WTC11 (cell line): ENCODE data around the gene PLXDC2. TPM values are rescaled to one million over a fixed set of nuclear protein-coding genes. Genes with fewer than 3 reads are reported as not detected.

ENCODE experiments used
- ATAC-seq: fragments of 200-7000 bp; cut with Tn5 transposase; 2 replicates; pipeline ENCODE4 v1.10.0; 2021; ENCODE audit warnings: mild to moderate bottlenecking, moderate library complexity
- CTCF ChIA-PET: fragments of 300-600 bp; sonication (Branson Sonifier 250); formaldehyde crosslinking; loops from one replicate; lab custom pipeline; 2021; ENCODE audit warnings: antibody characterized with exemption; lab: Charles Lee
- POLR2A ChIA-PET: fragments of 350-600 bp; sonication (Branson Sonifier 250); formaldehyde crosslinking; loops from one replicate; lab custom pipeline; 2021; ENCODE audit warnings: antibody characterized with exemption; lab: Charles Lee
- DNase-seq: peaks from one replicate; pipeline ENCODE4 v3.0.0; 2021; ENCODE audit warnings: low spot score
- H3K27ac Mint-ChIP-seq: 2 replicates; pipeline ENCODE4 v1.8.0; 2021; ENCODE audit warnings: mixed read lengths
- H3K27me3 Mint-ChIP-seq: 2 replicates; pipeline ENCODE4 v1.8.0; 2021; ENCODE audit warnings: low read depth, mild to moderate bottlenecking, moderate library complexity, mixed read lengths
- H3K36me3 Mint-ChIP-seq: 2 replicates; pipeline ENCODE4 v1.8.0; 2021; ENCODE audit warnings: mixed read lengths
- H3K4me1 Mint-ChIP-seq: 2 replicates; pipeline ENCODE4 v1.8.0; 2022; ENCODE audit warnings: mixed read lengths
- H3K4me3 Mint-ChIP-seq: 2 replicates; pipeline ENCODE4 v1.8.0; 2021; ENCODE audit warnings: mild to moderate bottlenecking, moderate library complexity, mixed read lengths
- H3K9me3 Mint-ChIP-seq: 2 replicates; pipeline ENCODE4 v1.8.0; 2021; ENCODE audit warnings: mixed read lengths
- AFF4 ChIP-seq: sonication (generic); formaldehyde crosslinking; IDR thresholded peaks from 2 replicates; pipeline ENCODE4 v1.8.1; 2023; ENCODE audit warnings: mild to moderate bottlenecking, missing genetic modification reagents, borderline replicate concordance
- ESRRA ChIP-seq: sonication (generic); formaldehyde crosslinking; IDR thresholded peaks from 2 replicates; pipeline ENCODE4 v1.8.1; 2022; ENCODE audit warnings: mild to moderate bottlenecking, missing genetic modification reagents, borderline replicate concordance
- FOXP1 ChIP-seq: sonication (generic); formaldehyde crosslinking; IDR thresholded peaks from 2 replicates; pipeline ENCODE4 v1.8.0; 2022; ENCODE audit warnings: missing genetic modification reagents, mild to moderate bottlenecking, moderate library complexity, borderline replicate concordance
- GABPB1 ChIP-seq: sonication (generic); formaldehyde crosslinking; IDR thresholded peaks from 2 replicates; pipeline ENCODE4 v1.8.1; 2023; ENCODE audit warnings: mild to moderate bottlenecking, missing genetic modification reagents
- GRHL2 ChIP-seq: fragments of 250-450 bp; sonication (Bioruptor Pico); IDR thresholded peaks from 2 replicates; pipeline ENCODE4 v1.8.0; 2022; ENCODE audit warnings: mild to moderate bottlenecking, moderate library complexity; ENCODE audit not compliant: insufficient replicate concordance, severe bottlenecking
- NR2C2 ChIP-seq: sonication (generic); formaldehyde crosslinking; IDR thresholded peaks from 2 replicates; pipeline ENCODE4 v1.8.0; 2022; ENCODE audit warnings: mild to moderate bottlenecking, missing genetic modification reagents
- OVOL2 ChIP-seq: fragments of 250-450 bp; sonication (Bioruptor Pico); IDR thresholded peaks from 2 replicates; pipeline ENCODE4 v1.9.0; 2021; ENCODE audit warnings: mild to moderate bottlenecking, borderline replicate concordance
- PRRX2 ChIP-seq: fragments of 250-450 bp; sonication (Bioruptor Pico); IDR thresholded peaks from 2 replicates; pipeline ENCODE4 v1.8.0; 2021; ENCODE audit warnings: mild to moderate bottlenecking
- RELA ChIP-seq: sonication (generic); formaldehyde crosslinking; IDR thresholded peaks from 2 replicates; pipeline ENCODE4 v1.8.1; 2022; ENCODE audit warnings: missing genetic modification reagents, mild to moderate bottlenecking, borderline replicate concordance
- TEAD4 ChIP-seq: sonication (generic); formaldehyde crosslinking; IDR thresholded peaks from 2 replicates; pipeline ENCODE4 v1.8.0; 2022; ENCODE audit warnings: mild to moderate bottlenecking, missing genetic modification reagents
- ZBTB43 ChIP-seq: sonication (generic); formaldehyde crosslinking; IDR thresholded peaks from 2 replicates; pipeline ENCODE4 v1.8.1; 2023; ENCODE audit warnings: mild to moderate bottlenecking, missing genetic modification reagents
- ZNF232 ChIP-seq: sonication (generic); formaldehyde crosslinking; IDR thresholded peaks from 2 replicates; pipeline ENCODE4 v1.8.0; 2022; ENCODE audit warnings: mild to moderate bottlenecking, missing genetic modification reagents
- ZNF671 ChIP-seq: fragments of 250-450 bp; sonication (Bioruptor Pico); IDR thresholded peaks from 2 replicates; pipeline ENCODE4 v1.8.0; 2021; ENCODE audit warnings: mild to moderate bottlenecking
- total RNA-seq: library from RNA; stranded (reverse); gene quantifications from 3 replicates; pipeline ENCODE4 v1.2.3, GENCODE V29; 2021
- TF ChIP-seq, protein P1 (sequence below): fragments of 250-450 bp; sonication (Bioruptor Pico); IDR thresholded peaks from 2 replicates; pipeline ENCODE4 v1.9.0; 2021; ENCODE audit warnings: mild to moderate bottlenecking, borderline replicate concordance
- TF ChIP-seq, protein P2 (sequence below): sonication (generic); formaldehyde crosslinking; IDR thresholded peaks from 2 replicates; pipeline ENCODE4 v1.8.1; 2022; ENCODE audit warnings: mild to moderate bottlenecking, missing genetic modification reagents, moderate library complexity, borderline replicate concordance
- TF ChIP-seq, protein P3 (sequence below): sonication (generic); formaldehyde crosslinking; IDR thresholded peaks from 2 replicates; pipeline ENCODE4 v1.8.0; 2023; ENCODE audit warnings: missing genetic modification reagents
- TF ChIP-seq, protein P4 (sequence below): sonication (generic); formaldehyde crosslinking; IDR thresholded peaks from 2 replicates; pipeline ENCODE4 v1.8.1; 2022; ENCODE audit warnings: low read depth, mild to moderate bottlenecking, moderate library complexity, missing genetic modification reagents, borderline replicate concordance
- TF ChIP-seq, protein P5 (sequence below): sonication (generic); formaldehyde crosslinking; IDR thresholded peaks from 2 replicates; pipeline ENCODE4 v1.8.1; 2023; ENCODE audit warnings: mild to moderate bottlenecking, missing genetic modification reagents, moderate library complexity

Gene PLXDC2
- total RNA-seq, 1 experiment from 2014 or later = 31.7 TPM

- TF ChIP-seq, protein P1, sequence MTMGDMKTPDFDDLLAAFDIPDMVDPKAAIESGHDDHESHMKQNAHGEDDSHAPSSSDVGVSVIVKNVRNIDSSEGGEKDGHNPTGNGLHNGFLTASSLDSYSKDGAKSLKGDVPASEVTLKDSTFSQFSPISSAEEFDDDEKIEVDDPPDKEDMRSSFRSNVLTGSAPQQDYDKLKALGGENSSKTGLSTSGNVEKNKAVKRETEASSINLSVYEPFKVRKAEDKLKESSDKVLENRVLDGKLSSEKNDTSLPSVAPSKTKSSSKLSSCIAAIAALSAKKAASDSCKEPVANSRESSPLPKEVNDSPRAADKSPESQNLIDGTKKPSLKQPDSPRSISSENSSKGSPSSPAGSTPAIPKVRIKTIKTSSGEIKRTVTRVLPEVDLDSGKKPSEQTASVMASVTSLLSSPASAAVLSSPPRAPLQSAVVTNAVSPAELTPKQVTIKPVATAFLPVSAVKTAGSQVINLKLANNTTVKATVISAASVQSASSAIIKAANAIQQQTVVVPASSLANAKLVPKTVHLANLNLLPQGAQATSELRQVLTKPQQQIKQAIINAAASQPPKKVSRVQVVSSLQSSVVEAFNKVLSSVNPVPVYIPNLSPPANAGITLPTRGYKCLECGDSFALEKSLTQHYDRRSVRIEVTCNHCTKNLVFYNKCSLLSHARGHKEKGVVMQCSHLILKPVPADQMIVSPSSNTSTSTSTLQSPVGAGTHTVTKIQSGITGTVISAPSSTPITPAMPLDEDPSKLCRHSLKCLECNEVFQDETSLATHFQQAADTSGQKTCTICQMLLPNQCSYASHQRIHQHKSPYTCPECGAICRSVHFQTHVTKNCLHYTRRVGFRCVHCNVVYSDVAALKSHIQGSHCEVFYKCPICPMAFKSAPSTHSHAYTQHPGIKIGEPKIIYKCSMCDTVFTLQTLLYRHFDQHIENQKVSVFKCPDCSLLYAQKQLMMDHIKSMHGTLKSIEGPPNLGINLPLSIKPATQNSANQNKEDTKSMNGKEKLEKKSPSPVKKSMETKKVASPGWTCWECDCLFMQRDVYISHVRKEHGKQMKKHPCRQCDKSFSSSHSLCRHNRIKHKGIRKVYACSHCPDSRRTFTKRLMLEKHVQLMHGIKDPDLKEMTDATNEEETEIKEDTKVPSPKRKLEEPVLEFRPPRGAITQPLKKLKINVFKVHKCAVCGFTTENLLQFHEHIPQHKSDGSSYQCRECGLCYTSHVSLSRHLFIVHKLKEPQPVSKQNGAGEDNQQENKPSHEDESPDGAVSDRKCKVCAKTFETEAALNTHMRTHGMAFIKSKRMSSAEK = no peak
- no peak for TF ChIP-seq ZNF671 (CRISPR knock-in tag)
- TF ChIP-seq RELA = no peak
- TF ChIP-seq GABPB1 (CRISPR knock-in tag) = no peak
- TF ChIP-seq ZNF232 (CRISPR knock-in tag) = no peak
Observed at GRCh38 chr10:19882621-19883020, 66.4 kb downstream of the PLXDC2 start (continued).

GRCh38 chr10:19888061-19888660, 71.9 kb downstream of the PLXDC2 start:
- H3K9me3 Mint-ChIP-seq = peaks cover 4% of the 10 kb centered on the region; the same call in 1 of the 2 replicates
- no peak for DNase-seq
- POLR2A ChIA-PET = no interaction called here
- peaks cover 38% of the 10 kb centered on the region for H3K4me1 Mint-ChIP-seq
- CTCF ChIA-PET = no interaction called here
- ATAC-seq = no peak
- H3K36me3 Mint-ChIP-seq = peaks cover 9% of the 10 kb centered on the region
- H3K27me3 Mint-ChIP-seq = no peaks in the 10 kb centered on the region
- peak overlapping the region; percentile 46; the same call in 1 of the 2 replicates for H3K27ac Mint-ChIP-seq
- no peak overlapping the region for H3K4me3 Mint-ChIP-seq
- TF ChIP-seq, protein P2, sequence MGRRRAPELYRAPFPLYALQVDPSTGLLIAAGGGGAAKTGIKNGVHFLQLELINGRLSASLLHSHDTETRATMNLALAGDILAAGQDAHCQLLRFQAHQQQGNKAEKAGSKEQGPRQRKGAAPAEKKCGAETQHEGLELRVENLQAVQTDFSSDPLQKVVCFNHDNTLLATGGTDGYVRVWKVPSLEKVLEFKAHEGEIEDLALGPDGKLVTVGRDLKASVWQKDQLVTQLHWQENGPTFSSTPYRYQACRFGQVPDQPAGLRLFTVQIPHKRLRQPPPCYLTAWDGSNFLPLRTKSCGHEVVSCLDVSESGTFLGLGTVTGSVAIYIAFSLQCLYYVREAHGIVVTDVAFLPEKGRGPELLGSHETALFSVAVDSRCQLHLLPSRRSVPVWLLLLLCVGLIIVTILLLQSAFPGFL (CRISPR knock-in tag) = no peak
- TF ChIP-seq, protein P3, sequence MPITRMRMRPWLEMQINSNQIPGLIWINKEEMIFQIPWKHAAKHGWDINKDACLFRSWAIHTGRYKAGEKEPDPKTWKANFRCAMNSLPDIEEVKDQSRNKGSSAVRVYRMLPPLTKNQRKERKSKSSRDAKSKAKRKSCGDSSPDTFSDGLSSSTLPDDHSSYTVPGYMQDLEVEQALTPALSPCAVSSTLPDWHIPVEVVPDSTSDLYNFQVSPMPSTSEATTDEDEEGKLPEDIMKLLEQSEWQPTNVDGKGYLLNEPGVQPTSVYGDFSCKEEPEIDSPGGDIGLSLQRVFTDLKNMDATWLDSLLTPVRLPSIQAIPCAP (CRISPR knock-in tag) = no peak
- TF ChIP-seq TEAD4 (CRISPR knock-in tag) (no peak), ESRRA (CRISPR knock-in tag) (no peak), PRRX2 (no peak), AFF4 (CRISPR knock-in tag) (no peak), FOXP1 (CRISPR knock-in tag) (no peak), RELA (no peak), GRHL2 (CRISPR knock-in tag) (no peak), NR2C2 (no peak), ZBTB43 (CRISPR knock-in tag) (no peak), OVOL2 (CRISPR knock-in tag) (no peak)
- TF ChIP-seq, protein P4, sequence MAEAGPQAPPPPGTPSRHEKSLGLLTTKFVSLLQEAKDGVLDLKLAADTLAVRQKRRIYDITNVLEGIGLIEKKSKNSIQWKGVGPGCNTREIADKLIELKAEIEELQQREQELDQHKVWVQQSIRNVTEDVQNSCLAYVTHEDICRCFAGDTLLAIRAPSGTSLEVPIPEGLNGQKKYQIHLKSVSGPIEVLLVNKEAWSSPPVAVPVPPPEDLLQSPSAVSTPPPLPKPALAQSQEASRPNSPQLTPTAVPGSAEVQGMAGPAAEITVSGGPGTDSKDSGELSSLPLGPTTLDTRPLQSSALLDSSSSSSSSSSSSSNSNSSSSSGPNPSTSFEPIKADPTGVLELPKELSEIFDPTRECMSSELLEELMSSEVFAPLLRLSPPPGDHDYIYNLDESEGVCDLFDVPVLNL (CRISPR knock-in tag) = no peak
- TF ChIP-seq, protein P5, sequence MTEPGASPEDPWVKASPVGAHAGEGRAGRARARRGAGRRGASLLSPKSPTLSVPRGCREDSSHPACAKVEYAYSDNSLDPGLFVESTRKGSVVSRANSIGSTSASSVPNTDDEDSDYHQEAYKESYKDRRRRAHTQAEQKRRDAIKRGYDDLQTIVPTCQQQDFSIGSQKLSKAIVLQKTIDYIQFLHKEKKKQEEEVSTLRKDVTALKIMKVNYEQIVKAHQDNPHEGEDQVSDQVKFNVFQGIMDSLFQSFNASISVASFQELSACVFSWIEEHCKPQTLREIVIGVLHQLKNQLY (CRISPR knock-in tag) = no peak
